ENCODE results near the gene NAA16.
"Not testable (repeated sequence)": the region's sequence is repeated elsewhere in the genome, so short reads cannot be mapped to it uniquely, and the experiment has no call there.

Gene NAA16

GRCh38 chr13:41418027-41418426, 107.0 kb downstream of the NAA16 start:
- TF ChIP-seq EZH2phosphoT487 (IDR thresholded peaks at IDR 0.05; ENCODE audit: low read length) = no peak
- no peak for TF ChIP-seq CTCF (IDR thresholded peaks at IDR 0.05; ENCODE audit: low read length)
- no peak for TF ChIP-seq EZH2 (optimal IDR thresholded peaks at IDR 0.05; ENCODE audit: low read depth, low read length)
- H3K27ac ChIP-seq (ENCODE audit: low read length) = no peak overlapping the region

GRCh38 chr13:41418731-41419130, 107.7 kb downstream of the NAA16 start:
- Histone ChIP-seq H3F3A (ENCODE audit: insufficient read depth, low read length) (no peaks in the 10 kb centered on the region), H4K20me1 (ENCODE audit: insufficient read depth, low read length) (no peaks in the 10 kb centered on the region), H3K27ac (ENCODE audit: low read length) (no peak overlapping the region), H3K9ac (ENCODE audit: low read length) (no peak overlapping the region), H3K4me2 (ENCODE audit: low read depth, low read length) (no peak overlapping the region), H3K4me3 (ENCODE audit: low read length) (no peak overlapping the region), H3K27me3 (replicated peaks; ENCODE audit: insufficient read depth, low read length) (no peaks in the 10 kb centered on the region), H3K9me2 (replicated peaks; ENCODE audit: insufficient read depth, low read length) (no peaks in the 10 kb centered on the region), H3K4me1 (ENCODE audit: low read length) (no peaks in the 10 kb centered on the region), H2AFZ (ENCODE audit: low read length) (no peak overlapping the region), H3K79me2 (ENCODE audit: low read length) (no peaks in the 10 kb centered on the region), H3K36me3 (replicated peaks; ENCODE audit: insufficient read depth, low read length) (no peaks in the 10 kb centered on the region), H3K9me3 (replicated peaks; ENCODE audit: insufficient read depth, low read length) (no peaks in the 10 kb centered on the region)
- DNase-seq = no peak
- TF ChIP-seq EZH2 (optimal IDR thresholded peaks at IDR 0.05; ENCODE audit: low read depth, low read length) (no peak), EZH2phosphoT487 (IDR thresholded peaks at IDR 0.05; ENCODE audit: low read length) (no peak), CTCF (IDR thresholded peaks at IDR 0.05; ENCODE audit: low read length) (no peak)

More at GRCh38 chr13:41418027-41418426, 107.0 kb downstream of the NAA16 start:
- Histone ChIP-seq H2AFZ (ENCODE audit: low read length) (no peak overlapping the region), H3K79me2 (ENCODE audit: low read length) (no peaks in the 10 kb centered on the region), H3F3A (ENCODE audit: insufficient read depth, low read length) (no peaks in the 10 kb centered on the region), H3K27me3 (replicated peaks; ENCODE audit: insufficient read depth, low read length) (no peaks in the 10 kb centered on the region), H4K20me1 (ENCODE audit: insufficient read depth, low read length) (no peaks in the 10 kb centered on the region), H3K4me1 (ENCODE audit: low read length) (no peaks in the 10 kb centered on the region), H3K9ac (ENCODE audit: low read length) (no peak overlapping the region), H3K9me3 (replicated peaks; ENCODE audit: insufficient read depth, low read length) (no peaks in the 10 kb centered on the region), H3K4me2 (ENCODE audit: low read depth, low read length) (no peak overlapping the region), H3K9me2 (replicated peaks; ENCODE audit: insufficient read depth, low read length) (no peaks in the 10 kb centered on the region), H3K36me3 (replicated peaks; ENCODE audit: insufficient read depth, low read length) (no peaks in the 10 kb centered on the region), H3K4me3 (ENCODE audit: low read length) (no peak overlapping the region)
- no peak for DNase-seq

GRCh38 chr13:41419206-41419605, 108.1 kb downstream of the NAA16 start:
- H3F3A ChIP-seq (ENCODE audit: insufficient read depth, low read length) = no peaks in the 10 kb centered on the region
- H3K9ac ChIP-seq (ENCODE audit: low read length) = no peak overlapping the region
- H3K9me2 ChIP-seq (replicated peaks; ENCODE audit: insufficient read depth, low read length) = no peaks in the 10 kb centered on the region
- no peaks in the 10 kb centered on the region for H3K79me2 ChIP-seq (ENCODE audit: low read length)
- H3K9me3 ChIP-seq (replicated peaks; ENCODE audit: insufficient read depth, low read length) = no peaks in the 10 kb centered on the region
- H3K4me2 ChIP-seq (ENCODE audit: low read depth, low read length) = no peak overlapping the region
- H3K36me3 ChIP-seq (replicated peaks; ENCODE audit: insufficient read depth, low read length) = no peaks in the 10 kb centered on the region
- TF ChIP-seq EZH2phosphoT487 (IDR thresholded peaks at IDR 0.05; ENCODE audit: low read length) (no peak), EZH2 (optimal IDR thresholded peaks at IDR 0.05; ENCODE audit: low read depth, low read length) (no peak)
- no peaks in the 10 kb centered on the region for H3K27me3 ChIP-seq (replicated peaks; ENCODE audit: insufficient read depth, low read length)
- H3K4me3 ChIP-seq (ENCODE audit: low read length) = no peak overlapping the region
- H4K20me1 ChIP-seq (ENCODE audit: insufficient read depth, low read length) = no peaks in the 10 kb centered on the region
- no peak overlapping the region for H3K27ac ChIP-seq (ENCODE audit: low read length)
- H3K4me1 ChIP-seq (ENCODE audit: low read length) = no peaks in the 10 kb centered on the region
- H2AFZ ChIP-seq (ENCODE audit: low read length) = no peak overlapping the region
- DNase-seq = no peak

- H4K20me1 ChIP-seq (ENCODE audit: insufficient read depth, low read length) = no peaks in the 10 kb centered on the region
- no peak overlapping the region for H3K4me2 ChIP-seq (ENCODE audit: low read depth, low read length)
- no peak overlapping the region for H3K4me3 ChIP-seq (ENCODE audit: low read length)
- no peaks in the 10 kb centered on the region for H3K9me2 ChIP-seq (replicated peaks; ENCODE audit: insufficient read depth, low read length)
- H3F3A ChIP-seq (ENCODE audit: insufficient read depth, low read length) = no peaks in the 10 kb centered on the region
- no peak overlapping the region for H2AFZ ChIP-seq (ENCODE audit: low read length)
- H3K27me3 ChIP-seq (replicated peaks; ENCODE audit: insufficient read depth, low read length) = no peaks in the 10 kb centered on the region
- no peaks in the 10 kb centered on the region for H3K4me1 ChIP-seq (ENCODE audit: low read length)
- H3K79me2 ChIP-seq (ENCODE audit: low read length) = no peaks in the 10 kb centered on the region
- H3K36me3 ChIP-seq (replicated peaks; ENCODE audit: insufficient read depth, low read length) = no peaks in the 10 kb centered on the region
- no peak for DNase-seq
- H3K9me3 ChIP-seq (replicated peaks; ENCODE audit: insufficient read depth, low read length) = no peaks in the 10 kb centered on the region
- no peak overlapping the region for H3K9ac ChIP-seq (ENCODE audit: low read length)
- no peak overlapping the region for H3K27ac ChIP-seq (ENCODE audit: low read length)
- no peak for TF ChIP-seq EZH2phosphoT487 (IDR thresholded peaks at IDR 0.05; ENCODE audit: low read length)
- TF ChIP-seq EZH2 (optimal IDR thresholded peaks at IDR 0.05; ENCODE audit: low read depth, low read length) = no peak
- TF ChIP-seq CTCF (IDR thresholded peaks at IDR 0.05; ENCODE audit: low read length) = no peak
These were observed 109.1 kb downstream of the NAA16 start for GRCh38 chr13:41420146-41420545.

- not testable (repeated sequence) for DNase-seq; H3K9ac ChIP-seq (ENCODE audit: low read length); H3K79me2 ChIP-seq (ENCODE audit: low read length); H3K4me1 ChIP-seq (ENCODE audit: low read length); H3K4me3 ChIP-seq (ENCODE audit: low read length); H2AFZ ChIP-seq (ENCODE audit: low read length); H3F3A ChIP-seq (ENCODE audit: insufficient read depth, low read length); H3K36me3 ChIP-seq (replicated peaks; ENCODE audit: insufficient read depth, low read length); H3K9me2 ChIP-seq (replicated peaks; ENCODE audit: insufficient read depth, low read length); H3K4me2 ChIP-seq (ENCODE audit: low read depth, low read length); H3K27me3 ChIP-seq (replicated peaks; ENCODE audit: insufficient read depth, low read length); H3K9me3 ChIP-seq (replicated peaks; ENCODE audit: insufficient read depth, low read length); H4K20me1 ChIP-seq (ENCODE audit: insufficient read depth, low read length); H3K27ac ChIP-seq (ENCODE audit: low read length)
These were observed 110.3 kb downstream of the NAA16 start for GRCh38 chr13:41421330-41421729.

- H3K9me3 ChIP-seq (replicated peaks; ENCODE audit: insufficient read depth, low read length); H3K4me2 ChIP-seq (ENCODE audit: low read depth, low read length); H2AFZ ChIP-seq (ENCODE audit: low read length); H3F3A ChIP-seq (ENCODE audit: insufficient read depth, low read length); H3K9ac ChIP-seq (ENCODE audit: low read length); H3K4me3 ChIP-seq (ENCODE audit: low read length); H3K4me1 ChIP-seq (ENCODE audit: low read length); H4K20me1 ChIP-seq (ENCODE audit: insufficient read depth, low read length); H3K9me2 ChIP-seq (replicated peaks; ENCODE audit: insufficient read depth, low read length); DNase-seq; H3K27ac ChIP-seq (ENCODE audit: low read length); H3K79me2 ChIP-seq (ENCODE audit: low read length); H3K27me3 ChIP-seq (replicated peaks; ENCODE audit: insufficient read depth, low read length); H3K36me3 ChIP-seq (replicated peaks; ENCODE audit: insufficient read depth, low read length): not testable (repeated sequence)
These were observed 110.9 kb downstream of the NAA16 start for GRCh38 chr13:41421983-41422382.
